Glutamatergic neuron (in vitro differentiated cells): Measurements from ENCODE around the gene CES2. TPM values are rescaled to one million over a fixed set of nuclear protein-coding genes. Genes with fewer than 3 reads are reported as not detected.
A peak's percentile ranks its signal among the peaks of the same experiment; 100 is the strongest.

Source experiments
- DNase-seq: peaks from one replicate; pipeline ENCODE4 v3.0.0; 2022
- H3K27ac Mint-ChIP-seq: one replicate; pipeline ENCODE4 v1.8.0; 2020; ENCODE audit warnings: mild to moderate bottlenecking, mixed read lengths, inconsistent platforms; ENCODE audit not compliant: unreplicated experiment
- H3K27me3 Mint-ChIP-seq: one replicate; pipeline ENCODE4 v1.8.0; 2020; ENCODE audit warnings: mild to moderate bottlenecking, moderate library complexity, mixed read lengths, inconsistent platforms; ENCODE audit not compliant: unreplicated experiment
- H3K36me3 Mint-ChIP-seq: one replicate; pipeline ENCODE4 v1.8.0; 2020; ENCODE audit warnings: mild to moderate bottlenecking, mixed read lengths, inconsistent platforms; ENCODE audit not compliant: unreplicated experiment
- H3K4me1 Mint-ChIP-seq: one replicate; pipeline ENCODE4 v1.8.0; 2020; ENCODE audit warnings: mild to moderate bottlenecking, low read depth, mixed read lengths, inconsistent platforms; ENCODE audit not compliant: unreplicated experiment
- H3K4me3 Mint-ChIP-seq: one replicate; pipeline ENCODE4 v1.8.0; 2020; ENCODE audit warnings: mild to moderate bottlenecking, mixed read lengths, inconsistent platforms; ENCODE audit not compliant: unreplicated experiment
- H3K9me3 Mint-ChIP-seq: one replicate; pipeline ENCODE4 v1.8.0; 2020; ENCODE audit warnings: mild to moderate bottlenecking, moderate library complexity, mixed read lengths, inconsistent platforms; ENCODE audit not compliant: unreplicated experiment
- total RNA-seq: library from RNA; stranded (reverse); fragmentation: NEBNext Ultra II Directional; extraction: Animal tissue kit (Norgen Biotek cat#: 25700); gene quantifications from one replicate; pipeline ENCODE4 v1.2.1, GENCODE V29; 2021; ENCODE audit not compliant: unreplicated experiment
- TF ChIP-seq, protein P1 (sequence below): fragments of 200-600 bp; sonication (generic); IDR thresholded peaks from one replicate; pipeline ENCODE4 v1.5.0; 2021; ENCODE audit not compliant: partially characterized antibody, unreplicated experiment

The CES2 gene
- total RNA-seq, 1 donor from 2014 or later: 38.6 TPM

- H3K27me3 Mint-ChIP-seq: peaks cover 4% of the 10 kb centered on the region
- peaks cover 6% of the 10 kb centered on the region for H3K9me3 Mint-ChIP-seq
These were observed 17.6 kb upstream of the CES2 start for GRCh38 chr16:66917741-66918140.

DNA sequence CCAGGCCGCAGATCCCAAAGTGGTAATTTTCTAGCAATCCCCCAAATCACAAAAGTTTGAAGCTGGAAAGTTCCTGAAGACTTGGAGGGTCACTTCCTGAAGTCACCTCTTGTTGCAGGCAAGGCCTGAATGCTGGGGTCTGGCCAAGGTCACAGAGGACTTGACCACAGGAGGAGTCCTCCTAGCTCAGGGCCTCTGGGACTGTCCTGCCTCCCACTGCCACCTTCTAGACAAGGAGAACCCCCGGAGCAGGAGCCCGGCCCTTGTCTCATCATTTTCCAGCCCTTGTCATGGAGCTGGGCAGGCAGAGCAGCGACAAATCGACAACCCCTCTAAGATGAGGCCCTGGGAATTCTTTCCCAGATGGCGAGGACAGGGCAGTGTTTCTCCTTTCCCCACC is 17.0 kb upstream of the CES2 start:
- Mint-ChIP-seq H3K27ac (no peak overlapping the region), H3K9me3 (peaks cover 6% of the 10 kb centered on the region), H3K4me1 (peaks cover 13% of the 10 kb centered on the region), H3K36me3 (peaks cover 4% of the 10 kb centered on the region), H3K27me3 (peaks cover 6% of the 10 kb centered on the region), H3K4me3 (no peak overlapping the region)
- TF ChIP-seq, protein P1, sequence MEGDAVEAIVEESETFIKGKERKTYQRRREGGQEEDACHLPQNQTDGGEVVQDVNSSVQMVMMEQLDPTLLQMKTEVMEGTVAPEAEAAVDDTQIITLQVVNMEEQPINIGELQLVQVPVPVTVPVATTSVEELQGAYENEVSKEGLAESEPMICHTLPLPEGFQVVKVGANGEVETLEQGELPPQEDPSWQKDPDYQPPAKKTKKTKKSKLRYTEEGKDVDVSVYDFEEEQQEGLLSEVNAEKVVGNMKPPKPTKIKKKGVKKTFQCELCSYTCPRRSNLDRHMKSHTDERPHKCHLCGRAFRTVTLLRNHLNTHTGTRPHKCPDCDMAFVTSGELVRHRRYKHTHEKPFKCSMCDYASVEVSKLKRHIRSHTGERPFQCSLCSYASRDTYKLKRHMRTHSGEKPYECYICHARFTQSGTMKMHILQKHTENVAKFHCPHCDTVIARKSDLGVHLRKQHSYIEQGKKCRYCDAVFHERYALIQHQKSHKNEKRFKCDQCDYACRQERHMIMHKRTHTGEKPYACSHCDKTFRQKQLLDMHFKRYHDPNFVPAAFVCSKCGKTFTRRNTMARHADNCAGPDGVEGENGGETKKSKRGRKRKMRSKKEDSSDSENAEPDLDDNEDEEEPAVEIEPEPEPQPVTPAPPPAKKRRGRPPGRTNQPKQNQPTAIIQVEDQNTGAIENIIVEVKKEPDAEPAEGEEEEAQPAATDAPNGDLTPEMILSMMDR: no peak
- DNase-seq: no peak

More at GRCh38 chr16:66917741-66918140, 17.6 kb upstream of the CES2 start:
- Mint-ChIP-seq H3K27ac (no peak overlapping the region), H3K4me3 (no peak overlapping the region), H3K36me3 (peaks cover 4% of the 10 kb centered on the region), H3K4me1 (peaks cover 7% of the 10 kb centered on the region)
- no peak for DNase-seq
- TF ChIP-seq, protein P1: no peak

- Mint-ChIP-seq H3K9me3 (peaks cover 9% of the 10 kb centered on the region), H3K27ac (peak within 1 kb of the TSS; percentile 50), H3K4me1 (peaks cover 19% of the 10 kb centered on the region), H3K27me3 (peaks cover 10% of the 10 kb centered on the region), H3K36me3 (peaks cover 4% of the 10 kb centered on the region), H3K4me3 (peak within 1 kb of the TSS; percentile 28)
- DNase-seq: peak; percentile 60
- TF ChIP-seq, protein P1: no peak
These were observed 16.3 kb upstream of the CES2 start, which contains the start of gene CDH16 for GRCh38 chr16:66918803-66919568. CDH16 (minus strand) TSS chr16:66918885; CDS start chr16:66918065, 820 bp downstream.

DNA sequence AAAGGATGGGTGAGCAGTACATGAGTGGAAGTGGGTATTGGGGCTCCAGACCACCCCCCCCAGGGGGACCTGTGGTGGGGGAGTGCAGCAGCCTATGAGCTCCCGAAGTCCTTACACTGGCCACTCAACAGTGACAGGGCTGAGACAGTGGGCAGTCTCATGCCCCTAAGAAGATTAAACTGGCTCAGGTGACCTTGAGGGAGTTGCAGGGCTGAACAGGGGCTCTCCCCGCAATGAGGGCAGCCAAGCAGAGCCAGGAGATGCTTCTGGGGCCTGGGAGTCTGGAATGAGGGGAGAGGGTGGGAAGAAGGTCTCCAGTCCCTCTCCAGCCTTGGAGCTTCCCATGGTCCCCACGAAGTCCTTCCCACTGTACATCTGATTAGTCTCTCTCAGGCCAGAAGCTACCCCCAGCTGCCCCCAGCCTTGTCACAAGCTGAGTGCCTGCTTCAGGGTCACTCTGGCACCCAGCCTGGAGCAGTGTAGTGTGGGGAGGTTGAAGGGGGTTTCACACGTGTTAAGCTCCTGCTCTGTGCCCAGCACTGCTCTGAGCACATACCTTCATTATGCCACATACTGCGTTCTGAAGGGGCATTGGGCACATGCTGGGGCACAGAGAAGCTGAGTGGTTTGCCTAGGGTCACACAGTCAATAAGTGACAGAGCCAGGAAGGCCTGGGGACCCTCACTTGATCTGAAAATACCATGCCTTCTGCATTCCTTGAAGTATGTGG is 15.6 kb upstream of the CES2 start:
- Mint-ChIP-seq H3K9me3 (peaks cover 11% of the 10 kb centered on the region), H3K27ac (peak overlapping the region; percentile 50), H3K4me3 (no peak overlapping the region), H3K4me1 (peaks cover 20% of the 10 kb centered on the region), H3K27me3 (peaks cover 10% of the 10 kb centered on the region), H3K36me3 (peaks cover 4% of the 10 kb centered on the region)
- DNase-seq: no peak
- TF ChIP-seq, protein P1: no peak

DNA sequence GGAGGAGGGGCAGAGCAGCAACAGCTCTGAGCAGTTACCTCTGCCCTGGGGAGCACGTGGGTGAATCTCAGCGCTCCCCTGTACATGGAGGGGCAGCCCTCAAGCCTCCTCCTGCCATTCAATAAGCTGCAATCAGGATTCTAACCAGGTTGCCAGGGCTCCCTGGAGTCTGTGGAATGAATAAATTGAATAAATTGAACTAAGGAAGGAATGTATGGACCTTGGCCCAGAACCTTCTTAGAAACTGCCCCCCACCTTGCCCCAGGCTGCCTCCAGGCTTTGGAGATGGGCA is 15.1 kb upstream of the CES2 start:
- Mint-ChIP-seq H3K9me3 (peaks cover 11% of the 10 kb centered on the region), H3K4me1 (peaks cover 20% of the 10 kb centered on the region), H3K27ac (no peak overlapping the region), H3K4me3 (no peak overlapping the region), H3K27me3 (peaks cover 10% of the 10 kb centered on the region), H3K36me3 (peaks cover 4% of the 10 kb centered on the region)
- DNase-seq: no peak
- TF ChIP-seq, protein P1: no peak
